ENCODE measurements around the gene TAC3. TPM values are rescaled to one million over a fixed set of nuclear protein-coding genes. Genes with fewer than 3 reads are reported as not detected.
"Not testable (repeated sequence)": the region's sequence is repeated elsewhere in the genome, so short reads cannot be mapped to it uniquely, and the experiment has no call there.

TAC3 gene
- total and polyA plus RNA-seq, 2 donors from 2014 or later: not detected

DNA sequence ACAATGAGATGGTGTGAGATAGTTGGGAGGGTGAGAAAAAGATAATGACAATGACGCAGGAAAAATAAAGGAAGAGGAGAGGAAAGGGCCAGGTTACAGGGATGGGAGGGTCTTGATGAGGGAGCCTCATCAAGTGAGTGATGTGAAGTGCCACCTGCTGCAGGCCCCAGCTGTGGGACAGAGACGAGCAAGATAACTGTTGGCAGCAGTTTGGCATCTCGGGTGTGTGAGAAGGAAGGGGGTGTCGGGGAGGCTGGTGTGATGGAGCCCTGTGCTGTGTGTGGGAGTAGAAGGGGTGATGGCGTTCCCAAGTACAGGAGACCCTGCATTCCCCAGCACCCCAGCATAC is 11.4 kb upstream of the TAC3 start:
- Histone ChIP-seq H3K36me3 (ENCODE audit: control insufficient read depth in 2 of 3, insufficient read depth in 3 of 3, low read length in 3 of 3) (no peaks in the 10 kb centered on the region), H3K27ac (ENCODE audit: low read depth in 2 of 2, low read length in 2 of 2) (no peak overlapping the region), H3K9ac (ENCODE audit: low read length in 3 of 3) (no peak overlapping the region), H3K27me3 (ENCODE audit: control insufficient read depth, insufficient read depth, low read length) (no peaks in the 10 kb centered on the region), H3K4me3 (ENCODE audit: low read length in 3 of 3) (no peak overlapping the region), H3K4me1 (ENCODE audit: control insufficient read depth in 2 of 3, insufficient read depth in 2 of 3, low read depth in 1 of 3, low read length in 3 of 3) (no peaks in the 10 kb centered on the region), H3K9me3 (ENCODE audit: control insufficient read depth in 2 of 3, insufficient read depth in 1 of 3, low read length in 3 of 3) (no peaks in the 10 kb centered on the region)
- no peak for FAIRE-seq
- no peak for DNase-seq
- intact Hi-C loops (cut with DNase I): no loop called here
- no peak for TF ChIP-seq CTCF (IDR thresholded peaks at IDR 0.05; ENCODE audit: borderline replicate concordance, extremely low read depth, insufficient read depth)

DNA sequence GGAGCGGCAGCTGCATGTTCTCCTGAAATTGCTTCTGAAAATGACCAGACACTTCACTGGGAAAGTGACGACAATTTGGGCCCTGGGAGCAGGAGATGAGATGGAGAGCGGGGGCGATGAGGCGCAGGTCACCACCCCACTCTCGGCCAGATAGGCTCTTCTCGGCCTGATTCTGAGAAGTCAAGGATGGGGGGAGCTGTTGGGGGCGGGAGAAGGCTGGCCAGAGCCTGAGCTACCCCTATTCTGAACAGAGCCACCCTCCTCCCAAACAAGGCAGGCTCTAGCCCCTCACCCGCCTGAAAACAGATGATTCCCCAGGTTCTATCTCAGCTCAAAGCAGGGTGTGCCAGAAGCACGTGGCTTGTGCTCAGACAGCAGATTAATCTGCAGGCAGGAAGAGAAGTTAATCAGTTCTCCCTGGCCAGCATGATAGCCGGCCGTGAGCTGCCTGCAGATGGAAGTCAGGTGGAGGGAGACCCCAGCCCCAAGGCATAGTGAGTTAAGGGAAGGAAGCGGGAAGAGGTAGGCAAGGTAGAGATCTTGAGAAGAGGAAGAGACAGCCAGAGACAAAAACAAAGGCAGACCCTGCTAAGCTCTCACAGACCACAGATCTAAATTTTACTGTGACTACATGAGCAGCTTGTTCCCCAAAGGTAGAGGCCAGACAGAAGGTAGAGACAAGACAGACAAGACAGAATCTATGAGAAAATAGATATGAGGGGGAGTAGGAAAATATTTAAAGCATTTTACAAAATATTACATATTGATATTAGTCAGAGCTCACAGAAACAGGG is 10.9 kb upstream of the TAC3 start:
- H3K36me3 ChIP-seq (ENCODE audit: control insufficient read depth in 2 of 3, insufficient read depth in 3 of 3, low read length in 3 of 3): no peaks in the 10 kb centered on the region
- H3K4me1 ChIP-seq (ENCODE audit: control insufficient read depth in 2 of 3, insufficient read depth in 2 of 3, low read depth in 1 of 3, low read length in 3 of 3): no peaks in the 10 kb centered on the region
- no peaks in the 10 kb centered on the region for H3K27me3 ChIP-seq (ENCODE audit: control insufficient read depth, insufficient read depth, low read length)
- H3K9me3 ChIP-seq (ENCODE audit: control insufficient read depth in 2 of 3, insufficient read depth in 1 of 3, low read length in 3 of 3): no peaks in the 10 kb centered on the region
- FAIRE-seq (no peak), DNase-seq (no peak)
- no peak overlapping the region for H3K4me3 ChIP-seq (ENCODE audit: low read length in 3 of 3)
- no peak overlapping the region for H3K9ac ChIP-seq (ENCODE audit: low read length in 3 of 3)
- TF ChIP-seq CTCF (IDR thresholded peaks at IDR 0.05; ENCODE audit: borderline replicate concordance, extremely low read depth, insufficient read depth): no peak
- intact Hi-C loops (cut with DNase I): no loop called here
- no peak overlapping the region for H3K27ac ChIP-seq (ENCODE audit: low read depth in 2 of 2, low read length in 2 of 2)

GRCh38 chr12:57025196-57025595 is 8.9 kb upstream of the TAC3 start:
- intact Hi-C loops (cut with DNase I): no loop called here
- Histone ChIP-seq H3K9me3 (ENCODE audit: control insufficient read depth in 2 of 3, insufficient read depth in 1 of 3, low read length in 3 of 3) (no peaks in the 10 kb centered on the region), H3K27me3 (ENCODE audit: control insufficient read depth, insufficient read depth, low read length) (no peaks in the 10 kb centered on the region), H3K36me3 (ENCODE audit: control insufficient read depth in 2 of 3, insufficient read depth in 3 of 3, low read length in 3 of 3) (no peaks in the 10 kb centered on the region), H3K4me3 (ENCODE audit: low read length in 3 of 3) (no peak overlapping the region), H3K27ac (ENCODE audit: low read depth in 2 of 2, low read length in 2 of 2) (no peak overlapping the region), H3K4me1 (ENCODE audit: control insufficient read depth in 2 of 3, insufficient read depth in 2 of 3, low read depth in 1 of 3, low read length in 3 of 3) (no peaks in the 10 kb centered on the region), H3K9ac (ENCODE audit: low read length in 3 of 3) (no peak overlapping the region)
- FAIRE-seq (no peak), DNase-seq (no peak)
- TF ChIP-seq CTCF (IDR thresholded peaks at IDR 0.05; ENCODE audit: borderline replicate concordance, extremely low read depth, insufficient read depth): no peak

DNA sequence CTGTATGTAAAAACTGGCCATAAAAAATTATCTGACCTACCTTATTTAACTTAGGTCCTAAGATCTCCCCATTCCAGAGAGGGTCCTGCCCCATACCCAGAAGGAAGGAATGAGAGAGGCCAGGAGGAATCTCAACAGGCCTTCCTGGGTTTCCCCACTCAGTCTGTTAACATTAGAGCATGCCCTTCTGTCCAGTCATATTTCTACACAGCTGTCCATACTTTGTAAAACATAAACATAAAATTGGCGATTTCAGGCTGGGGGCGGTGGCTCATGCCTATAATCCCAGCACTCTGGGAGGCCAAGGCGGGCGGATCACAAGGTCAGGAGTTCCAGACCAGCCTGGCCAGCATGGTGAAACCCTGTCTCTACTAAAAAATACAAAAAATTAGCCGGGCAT is 6.0 kb upstream of the TAC3 start:
- FAIRE-seq; intact Hi-C loops (cut with DNase I); H3K4me1 ChIP-seq (ENCODE audit: control insufficient read depth in 2 of 3, insufficient read depth in 2 of 3, low read depth in 1 of 3, low read length in 3 of 3); H3K27me3 ChIP-seq (ENCODE audit: control insufficient read depth, insufficient read depth, low read length); H3K9me3 ChIP-seq (ENCODE audit: control insufficient read depth in 2 of 3, insufficient read depth in 1 of 3, low read length in 3 of 3); DNase-seq; H3K36me3 ChIP-seq (ENCODE audit: control insufficient read depth in 2 of 3, insufficient read depth in 3 of 3, low read length in 3 of 3); H3K9ac ChIP-seq (ENCODE audit: low read length in 3 of 3); H3K4me3 ChIP-seq (ENCODE audit: low read length in 3 of 3); H3K27ac ChIP-seq (ENCODE audit: low read depth in 2 of 2, low read length in 2 of 2): not testable (repeated sequence)

Data from kidney (tissue), 14 donors.